Trophoblast cell (in vitro differentiated cells and primary cell): ENCODE measurements around the gene ZNF692.

Source experiments
- DNase-seq, 2 donors: peaks; one replicate each; pipeline ENCODE4 v3.0.0-alpha.2; 2016
- H2AFZ ChIP-seq: 2 replicates; pipeline ENCODE4 v1.6.1; 2013; ENCODE audit warnings: low read length, moderate library complexity, mild to moderate bottlenecking; ENCODE audit not compliant: insufficient read depth, poor library complexity
- H2AK5ac ChIP-seq: 2 replicates; pipeline ENCODE4 v1.6.1; 2013; ENCODE audit warnings: mild to moderate bottlenecking, low read length
- H2BK120ac ChIP-seq: 2 replicates; pipeline ENCODE4 v1.6.1; 2013; ENCODE audit warnings: low read length, mild to moderate bottlenecking, moderate library complexity; ENCODE audit not compliant: insufficient read depth, poor library complexity
- H2BK12ac ChIP-seq: 2 replicates; pipeline ENCODE4 v1.6.1; 2013; ENCODE audit warnings: mild to moderate bottlenecking, low read length, moderate library complexity
- H2BK5ac ChIP-seq: 2 replicates; pipeline ENCODE4 v1.6.1; 2013; ENCODE audit warnings: low read length, low read depth, moderate library complexity, mild to moderate bottlenecking; ENCODE audit not compliant: poor library complexity
- H3K14ac ChIP-seq: 2 replicates; pipeline ENCODE4 v1.6.1; 2013; ENCODE audit warnings: mild to moderate bottlenecking, low read length
- H3K18ac ChIP-seq: 2 replicates; pipeline ENCODE4 v1.6.1; 2013; ENCODE audit warnings: mild to moderate bottlenecking, low read length
- H3K23ac ChIP-seq: 2 replicates; pipeline ENCODE4 v1.6.1; 2013; ENCODE audit warnings: low read length
- H3K27ac ChIP-seq: 2 replicates; pipeline ENCODE4 v1.5.1; 2013; ENCODE audit warnings: low read depth, mild to moderate bottlenecking, inconsistent platforms, low read length, moderate library complexity
- H3K27me3 ChIP-seq: 2 replicates; pipeline ENCODE4 v1.6.1; 2013; ENCODE audit warnings: inconsistent platforms, mild to moderate bottlenecking, low read length, moderate library complexity; ENCODE audit not compliant: insufficient read depth
- H3K36me3 ChIP-seq, 2 experiments: 1 replicate in 1 of 2; 2 replicates in 1 of 2; pipeline ENCODE4 v1.6.1; 2013; ENCODE audit warnings: low read length in 2 of 2, mild to moderate bottlenecking in 2 of 2, moderate library complexity in 1 of 2; ENCODE audit not compliant: insufficient read depth in 2 of 2, control insufficient read depth in 1 of 2
- H3K4ac ChIP-seq: 2 replicates; pipeline ENCODE4 v1.6.1; 2013; ENCODE audit warnings: low read depth, mild to moderate bottlenecking, low read length, moderate library complexity
- H3K4me1 ChIP-seq, 2 experiments: 1 replicate in 1 of 2; 2 replicates in 1 of 2; pipeline ENCODE4 v1.6.1; 2013; ENCODE audit warnings: low read length in 2 of 2, mild to moderate bottlenecking in 2 of 2, moderate library complexity in 1 of 2; ENCODE audit not compliant: insufficient read depth in 2 of 2, control insufficient read depth in 1 of 2
- H3K4me2 ChIP-seq: 2 replicates; pipeline ENCODE4 v1.6.1; 2013; ENCODE audit warnings: inconsistent platforms, mild to moderate bottlenecking, low read length, moderate library complexity
- H3K4me3 ChIP-seq: 2 replicates; pipeline ENCODE4 v1.5.1; 2013; ENCODE audit warnings: mild to moderate bottlenecking, low read depth, low read length, inconsistent platforms
- H3K79me1 ChIP-seq: one replicate; pipeline ENCODE4 v1.6.1; 2013; ENCODE audit warnings: low read length
- H3K79me2 ChIP-seq: 2 replicates; pipeline ENCODE4 v1.6.1; 2013; ENCODE audit warnings: low read length, mild to moderate bottlenecking; ENCODE audit not compliant: control insufficient read depth, insufficient read depth, poor library complexity
- H3K9ac ChIP-seq: 2 replicates; pipeline ENCODE4 v1.6.1; 2013; ENCODE audit warnings: mild to moderate bottlenecking, low read length
- H3K9me3 ChIP-seq: 2 replicates; pipeline ENCODE4 v1.6.1; 2013; ENCODE audit warnings: low read depth, mild to moderate bottlenecking, control low read depth, inconsistent platforms, low read length; ENCODE audit not compliant: insufficient read depth
- H4K12ac ChIP-seq: 2 replicates; pipeline ENCODE4 v1.6.1; 2013; ENCODE audit warnings: low read depth, mild to moderate bottlenecking, low read length, moderate library complexity
- H4K8ac ChIP-seq: 2 replicates; pipeline ENCODE4 v1.6.1; 2013; ENCODE audit warnings: low read depth, mild to moderate bottlenecking, low read length, moderate library complexity
- H4K91ac ChIP-seq: one replicate; pipeline ENCODE4 v1.6.1; 2013; ENCODE audit warnings: low read depth, mild to moderate bottlenecking, low read length, moderate library complexity
- WGBS: extraction: QIAGEN DNeasy Blood & Tissue Kit; methylation state at CpG from one replicate; pipeline ENCODE4 v1.1.7; 2013; ENCODE audit warnings: missing lambda C conversion rate; ENCODE audit not compliant: insufficient read length, insufficient coverage; ENCODE audit errors: extremely low coverage; 5-methylcytosine and 5-hydroxymethylcytosine counted together

Gene ZNF692

GRCh38 chr1:248815407-248816034, 43.4 kb downstream of the ZNF692 start:
- Histone ChIP-seq H4K91ac (no peak overlapping the region), H3K18ac (no peak overlapping the region), H2BK120ac (no peak overlapping the region), H3K36me3 (peaks cover 58 to 74% of the 10 kb centered on the region in 2 experiments), H3K27ac (no peak overlapping the region), H2BK5ac (no peak overlapping the region), H2AK5ac (no peak overlapping the region), H3K27me3 (no peaks in the 10 kb centered on the region), H4K12ac (no peak overlapping the region), H3K79me1 (no peaks in the 10 kb centered on the region), H3K4me1 (no peaks in the 10 kb centered on the region), H3K9me3 (no peaks in the 10 kb centered on the region), H2AFZ (no peak overlapping the region), H4K8ac (no peak overlapping the region), H3K79me2 (no peaks in the 10 kb centered on the region), H3K4ac (no peak overlapping the region), H3K14ac (no peak overlapping the region), H2BK12ac (no peak overlapping the region), H3K4me2 (no peak overlapping the region), H3K23ac (no peak overlapping the region), H3K4me3 (no peak overlapping the region), H3K9ac (no peak overlapping the region)
- no peak for DNase-seq
- no CpG with 5 or more reads among the region's 10 CpGs for WGBS

- Histone ChIP-seq H4K8ac (no peak overlapping the region), H3K4me1 (no peaks in the 10 kb centered on the region), H2AK5ac (no peak overlapping the region), H3K36me3 (peaks cover 54 to 68% of the 10 kb centered on the region in 2 experiments), H3K79me1 (no peaks in the 10 kb centered on the region), H2BK5ac (no peak overlapping the region), H3K23ac (no peak overlapping the region), H4K91ac (no peak overlapping the region), H3K9me3 (no peaks in the 10 kb centered on the region), H3K4me2 (no peak overlapping the region), H3K18ac (no peak overlapping the region), H3K4ac (no peak overlapping the region), H3K79me2 (no peaks in the 10 kb centered on the region), H4K12ac (no peak overlapping the region), H3K4me3 (no peak overlapping the region), H3K27me3 (no peaks in the 10 kb centered on the region), H3K27ac (no peak overlapping the region), H2BK12ac (no peak overlapping the region), H3K14ac (no peak overlapping the region), H2BK120ac (no peak overlapping the region), H3K9ac (no peak overlapping the region), H2AFZ (no peak overlapping the region)
- WGBS, result no CpG with 5 or more reads among the region's 16 CpGs
- no peak for DNase-seq
Measured at GRCh38 chr1:248814351-248814750, 44.5 kb downstream of the ZNF692 start.

GRCh38 chr1:248813546-248813945, 45.3 kb downstream of the ZNF692 start:
- Histone ChIP-seq H4K8ac (no peak overlapping the region), H3K4ac (no peak overlapping the region), H3K14ac (no peak overlapping the region), H3K9ac (no peak overlapping the region), H3K18ac (no peak overlapping the region), H3K79me1 (no peaks in the 10 kb centered on the region), H3K79me2 (no peaks in the 10 kb centered on the region), H2BK5ac (no peak overlapping the region), H3K27me3 (no peaks in the 10 kb centered on the region), H2AFZ (no peak overlapping the region), H3K4me2 (no peak overlapping the region), H2AK5ac (no peak overlapping the region), H4K91ac (no peak overlapping the region), H3K4me1 (no peaks in the 10 kb centered on the region), H3K4me3 (no peak overlapping the region), H2BK120ac (no peak overlapping the region), H2BK12ac (no peak overlapping the region), H3K27ac (no peak overlapping the region), H4K12ac (no peak overlapping the region), H3K23ac (no peak overlapping the region), H3K36me3 (peaks cover 51 to 65% of the 10 kb centered on the region in 2 experiments), H3K9me3 (no peaks in the 10 kb centered on the region)
- no CpG with 5 or more reads among the region's 8 CpGs for WGBS
- DNase-seq, result no peak

GRCh38 chr1:248812736-248813425, 46.0 kb downstream of the ZNF692 start:
- H3K27me3 ChIP-seq, result no peaks in the 10 kb centered on the region
- H3K14ac ChIP-seq, result no peak overlapping the region
- no peaks in the 10 kb centered on the region for H3K4me1 ChIP-seq
- no peak overlapping the region for H2BK120ac ChIP-seq
- no peak overlapping the region for H3K23ac ChIP-seq
- DNase-seq, result no peak
- H3K79me1 ChIP-seq, result no peaks in the 10 kb centered on the region
- no peak overlapping the region for H2AFZ ChIP-seq
- peaks cover 51 to 65% of the 10 kb centered on the region in 2 experiments for H3K36me3 ChIP-seq
- H3K18ac ChIP-seq, result no peak overlapping the region
- H3K4me2 ChIP-seq, result no peak overlapping the region
- H4K91ac ChIP-seq, result no peak overlapping the region
- no peaks in the 10 kb centered on the region for H3K79me2 ChIP-seq
- no peak overlapping the region for H3K27ac ChIP-seq
- H4K8ac ChIP-seq, result no peak overlapping the region
- H3K9ac ChIP-seq, result no peak overlapping the region
- H2AK5ac ChIP-seq, result no peak overlapping the region
- H4K12ac ChIP-seq, result no peak overlapping the region
- WGBS, result no CpG with 5 or more reads among the region's 23 CpGs
- no peaks in the 10 kb centered on the region for H3K9me3 ChIP-seq
- H2BK12ac ChIP-seq, result no peak overlapping the region
- H2BK5ac ChIP-seq, result no peak overlapping the region
- H3K4ac ChIP-seq, result no peak overlapping the region
- H3K4me3 ChIP-seq, result no peak overlapping the region
